Activated T-cell treated with anti-CD3 and anti-CD28 coated beads for 24 hours (primary cell): ENCODE data around the gene FHIT.

Experiments
- DNase-seq: peaks from one replicate; pipeline ENCODE4 v3.0.0-alpha.2; 2020; ENCODE audit warnings: low read depth

Gene FHIT

GRCh38 chr3:60760145-60760544 lies 491.1 kb downstream of the FHIT start:
- DNase-seq: no peak

GRCh38 chr3:60759439-60759838 lies 491.8 kb downstream of the FHIT start:
- DNase-seq: no peak

DNA sequence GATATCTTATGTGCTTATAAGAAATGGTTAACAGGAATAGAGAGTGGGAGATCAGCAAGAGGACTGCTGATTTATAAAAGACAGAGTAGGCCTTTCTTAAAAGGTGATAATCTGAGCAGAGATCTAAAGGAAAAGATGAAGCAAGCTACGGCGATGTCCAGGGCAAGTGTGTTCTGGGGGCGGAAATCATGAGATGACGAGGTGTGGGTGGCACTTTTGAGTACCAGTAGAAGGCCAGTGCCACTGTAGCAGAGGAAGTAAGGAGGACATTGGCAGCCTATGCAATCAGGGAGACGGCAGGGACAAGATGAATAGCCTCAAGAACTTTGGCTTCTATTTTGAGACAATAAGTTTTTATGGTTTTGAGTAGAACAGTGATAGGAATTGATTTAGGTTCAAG lies 492.4 kb downstream of the FHIT start:
- DNase-seq: no peak

GRCh38 chr3:60758171-60758570 lies 493.1 kb downstream of the FHIT start:
- no peak for DNase-seq

DNA sequence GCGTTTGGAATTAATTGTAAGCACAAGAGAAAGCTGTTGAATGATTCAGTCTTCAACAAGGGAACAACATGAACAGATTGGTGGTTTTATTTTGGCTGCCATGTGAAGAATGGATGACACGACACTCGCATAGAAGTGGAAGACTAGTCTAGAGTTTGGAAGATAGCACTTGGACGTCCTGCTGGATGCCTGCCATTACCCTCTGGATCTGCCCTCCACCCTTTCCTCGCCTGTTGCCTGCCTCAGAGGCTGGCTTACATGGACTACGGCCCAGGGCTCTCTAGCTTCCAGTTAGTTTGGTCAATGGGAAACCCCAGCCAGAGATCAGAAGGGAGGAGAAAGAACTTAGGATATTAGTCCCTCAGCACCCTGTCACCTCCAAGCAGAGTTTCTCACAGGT lies 493.5 kb downstream of the FHIT start:
- DNase-seq: no peak

- DNase-seq: no peak
Observed at GRCh38 chr3:60756241-60757030, 494.8 kb downstream of the FHIT start.

DNA sequence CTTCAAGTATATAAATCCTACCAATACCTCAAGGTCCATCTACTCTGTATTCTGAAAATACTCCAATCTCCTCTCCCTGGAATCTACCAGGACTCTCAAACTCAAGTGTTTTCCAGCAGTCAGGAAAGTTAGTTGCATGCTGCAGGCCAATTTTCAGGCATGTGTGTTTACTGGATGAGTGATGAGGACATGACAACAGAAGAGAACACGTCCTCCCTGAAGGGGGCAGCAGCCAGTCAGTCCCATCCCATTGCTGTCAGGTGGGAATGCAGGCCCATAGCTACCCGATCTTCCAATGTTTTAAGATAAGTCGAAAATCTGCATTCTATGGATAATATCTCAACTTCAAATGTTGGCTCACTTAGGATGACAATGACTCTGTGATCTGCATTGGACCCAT lies 496.2 kb downstream of the FHIT start:
- no peak for DNase-seq

- no peak for DNase-seq
Observed at GRCh38 chr3:60754617-60755016, 496.6 kb downstream of the FHIT start.

DNA sequence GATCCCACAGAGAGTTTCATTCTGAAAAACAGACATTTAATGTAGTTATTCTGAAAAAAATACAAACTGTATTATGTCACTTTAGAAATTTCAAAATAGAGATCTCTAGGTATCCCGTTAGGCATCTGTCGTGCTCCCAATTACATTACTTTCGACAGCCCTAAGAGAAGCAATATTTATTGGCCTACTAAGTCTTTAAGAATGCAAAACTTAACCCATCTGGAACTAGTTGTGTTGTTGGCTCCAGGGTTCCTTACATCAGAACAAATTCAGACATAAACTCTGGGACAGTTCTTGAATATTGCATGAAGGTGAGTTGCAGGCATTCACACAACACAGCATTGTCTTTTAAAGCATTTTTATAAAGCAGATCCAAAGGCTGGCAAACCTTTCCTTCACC lies 498.4 kb downstream of the FHIT start:
- DNase-seq: no peak

DNA sequence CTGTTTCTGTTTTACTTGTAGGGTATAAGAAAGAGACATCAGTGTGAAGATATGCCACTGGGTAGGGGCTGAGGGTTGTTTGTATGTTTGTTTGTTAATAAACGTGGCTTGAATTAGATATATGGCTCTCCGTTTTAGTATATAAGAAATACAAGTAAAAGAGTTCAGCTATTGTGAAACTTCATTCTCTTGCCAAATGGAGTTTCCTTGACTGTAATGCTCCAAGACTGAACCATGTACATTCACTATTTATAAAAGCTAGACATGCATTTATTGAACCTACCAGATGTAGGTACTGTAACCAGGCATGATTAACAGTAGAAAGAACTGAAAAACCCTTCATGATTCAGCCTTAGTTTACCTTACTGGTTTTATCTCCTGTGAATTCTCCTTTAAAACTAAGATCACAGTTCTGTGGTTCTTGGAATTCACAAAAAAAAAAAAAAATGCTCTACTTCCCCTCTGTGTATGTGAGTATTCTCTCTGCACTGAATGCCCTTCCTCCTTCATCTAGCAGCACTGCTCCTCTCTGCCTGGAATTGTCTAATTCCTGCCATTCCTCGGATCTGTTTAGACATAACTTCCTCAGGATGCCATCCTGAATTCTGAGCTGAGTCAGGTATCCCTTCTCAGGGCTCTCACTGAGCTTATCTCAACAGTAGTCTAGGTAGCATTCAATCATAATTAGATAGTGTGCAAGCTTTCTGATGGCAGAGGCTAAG lies 504.4 kb downstream of the FHIT start:
- no peak for DNase-seq

DNA sequence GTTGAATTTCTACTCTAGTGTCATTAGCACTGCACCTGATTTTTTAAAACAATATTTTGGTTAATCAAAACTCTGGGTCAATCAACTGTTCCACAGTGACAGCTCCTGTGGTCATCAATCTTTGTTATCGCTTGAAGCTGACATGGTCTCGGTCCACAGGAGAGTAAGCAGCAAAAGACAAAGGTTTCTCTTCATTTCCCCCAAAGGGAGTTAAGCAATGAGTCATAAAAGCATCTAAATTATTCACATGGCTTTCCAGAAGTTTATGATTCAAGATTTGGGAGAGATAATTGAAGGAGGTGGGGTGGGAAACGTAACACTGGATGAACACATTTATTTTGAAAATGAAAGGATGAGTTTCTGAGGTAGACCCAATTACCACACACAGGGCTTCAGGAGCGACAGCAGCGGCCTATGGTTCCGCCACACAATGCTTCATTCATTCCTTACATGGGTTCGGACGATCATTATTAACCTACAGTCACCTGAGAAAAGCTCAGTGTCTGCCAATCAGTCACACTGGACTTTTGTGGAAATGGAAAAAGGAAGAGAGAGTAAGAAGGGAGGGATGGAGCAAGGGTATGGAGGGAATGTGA lies 505.1 kb downstream of the FHIT start:
- no peak for DNase-seq

DNA sequence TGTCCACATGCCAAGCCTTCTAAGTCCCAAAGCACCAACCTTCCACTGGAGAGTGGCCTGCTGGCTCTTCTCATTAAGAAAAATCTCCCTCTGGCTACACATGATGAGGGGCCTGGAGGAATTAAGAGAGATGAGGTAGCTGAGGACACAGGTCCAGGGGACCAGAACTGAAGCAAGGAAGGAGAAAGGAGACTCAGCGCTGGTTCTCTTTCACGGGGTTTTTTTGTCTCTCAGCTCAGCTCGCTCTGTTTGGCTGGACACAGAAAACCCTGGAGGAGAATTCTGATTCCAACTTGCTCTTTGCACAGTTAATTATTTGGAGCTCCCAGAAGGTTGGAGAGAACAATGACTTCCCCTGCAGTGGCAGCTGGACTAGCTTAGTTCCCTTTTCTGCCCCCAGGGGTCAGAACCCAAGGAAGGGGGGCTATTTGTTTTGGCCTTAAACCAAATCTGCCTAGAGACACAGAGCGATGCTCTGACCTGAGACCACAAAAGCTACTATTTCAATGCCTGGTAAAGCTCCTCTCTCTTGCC lies 507.6 kb downstream of the FHIT start:
- DNase-seq: no peak

DNA sequence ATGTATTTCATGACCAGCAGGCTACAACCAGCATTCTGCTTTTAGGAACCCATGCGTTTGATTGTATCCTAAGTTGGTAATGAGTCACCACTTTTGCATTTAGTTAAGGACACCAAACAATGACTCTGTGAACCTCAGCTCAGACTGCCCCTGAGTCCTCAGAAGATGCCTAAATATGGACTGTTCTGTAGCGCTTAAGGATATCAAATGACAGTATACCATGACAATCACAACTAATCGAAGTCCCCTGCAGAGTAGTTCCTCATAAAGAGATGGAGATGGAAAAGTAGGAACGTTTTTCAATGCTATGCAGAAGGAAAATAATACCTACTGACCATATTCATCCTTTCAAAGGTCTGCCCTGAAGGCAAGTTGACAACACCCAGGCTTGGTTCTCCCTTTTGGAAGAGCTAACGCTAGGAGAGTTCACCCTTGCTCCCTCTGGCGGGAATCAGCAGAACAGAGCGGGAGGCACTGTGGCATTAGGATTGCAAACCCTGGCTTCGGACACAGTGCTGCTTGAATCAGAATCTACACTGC lies 508.6 kb downstream of the FHIT start:
- DNase-seq: no peak

- no peak for DNase-seq
Observed at GRCh38 chr3:60737633-60738399, 513.4 kb downstream of the FHIT start.

GRCh38 chr3:60730371-60730770 lies 520.9 kb downstream of the FHIT start:
- no peak for DNase-seq

- no peak for DNase-seq
Observed at GRCh38 chr3:60729056-60729455, 522.2 kb downstream of the FHIT start.

DNA sequence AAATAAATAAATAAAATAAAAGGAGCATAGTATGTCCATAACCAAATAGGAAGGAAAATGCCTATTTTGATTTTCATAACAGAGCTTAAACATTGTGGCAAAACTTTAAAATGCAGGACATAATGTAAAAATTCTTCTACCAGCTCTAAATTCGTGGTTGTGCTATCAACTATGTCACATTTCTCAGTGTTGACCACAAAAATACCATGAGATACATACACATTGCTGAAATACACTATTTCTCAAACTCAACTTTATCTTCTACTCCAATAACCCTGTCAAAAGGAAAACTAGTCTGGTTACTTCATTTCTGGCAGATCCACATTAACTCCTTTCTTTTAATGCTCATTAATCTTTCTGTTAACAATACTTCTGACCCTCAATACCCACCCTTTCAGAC lies 523.2 kb downstream of the FHIT start:
- DNase-seq: no peak

DNA sequence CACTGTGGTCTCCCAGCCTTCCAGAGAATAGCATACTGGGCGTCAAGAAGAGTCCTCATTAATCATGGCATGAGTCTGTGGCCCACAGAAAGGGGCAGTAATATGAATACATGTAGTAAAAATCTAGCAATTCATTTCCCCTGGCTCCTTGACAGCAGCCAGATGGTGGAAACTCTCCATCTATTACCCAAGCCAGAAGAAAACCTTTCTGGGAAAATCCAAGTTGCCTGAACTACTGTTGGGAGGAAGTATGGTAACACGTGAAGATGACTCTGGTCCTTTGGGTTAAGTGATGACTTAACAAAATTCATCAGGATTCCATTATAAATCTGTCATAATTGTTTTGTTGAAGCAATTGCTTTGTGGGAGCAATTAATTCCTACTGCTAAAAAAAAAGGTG lies 530.5 kb downstream of the FHIT start:
- no peak for DNase-seq

DNA sequence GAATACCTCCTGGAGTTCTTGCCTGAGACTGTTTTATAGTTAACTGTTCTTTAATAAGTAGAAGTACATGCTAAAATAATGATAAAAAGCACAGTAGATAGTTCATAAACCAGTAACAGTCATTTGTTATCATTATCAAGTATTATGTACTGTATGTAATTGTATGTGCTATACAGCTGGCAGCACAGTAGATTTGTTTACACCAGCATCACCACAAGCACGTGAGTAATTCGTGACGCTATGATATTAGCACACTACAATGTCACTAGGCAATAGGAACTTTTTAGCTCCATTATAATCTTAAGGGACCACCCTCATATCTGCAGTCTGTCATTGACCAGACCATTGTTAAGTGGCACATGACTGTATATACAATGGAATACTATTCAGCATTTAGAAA lies 534.7 kb downstream of the FHIT start:
- no peak for DNase-seq

GRCh38 chr3:60708191-60708975 lies 542.9 kb downstream of the FHIT start:
- no peak for DNase-seq

DNA sequence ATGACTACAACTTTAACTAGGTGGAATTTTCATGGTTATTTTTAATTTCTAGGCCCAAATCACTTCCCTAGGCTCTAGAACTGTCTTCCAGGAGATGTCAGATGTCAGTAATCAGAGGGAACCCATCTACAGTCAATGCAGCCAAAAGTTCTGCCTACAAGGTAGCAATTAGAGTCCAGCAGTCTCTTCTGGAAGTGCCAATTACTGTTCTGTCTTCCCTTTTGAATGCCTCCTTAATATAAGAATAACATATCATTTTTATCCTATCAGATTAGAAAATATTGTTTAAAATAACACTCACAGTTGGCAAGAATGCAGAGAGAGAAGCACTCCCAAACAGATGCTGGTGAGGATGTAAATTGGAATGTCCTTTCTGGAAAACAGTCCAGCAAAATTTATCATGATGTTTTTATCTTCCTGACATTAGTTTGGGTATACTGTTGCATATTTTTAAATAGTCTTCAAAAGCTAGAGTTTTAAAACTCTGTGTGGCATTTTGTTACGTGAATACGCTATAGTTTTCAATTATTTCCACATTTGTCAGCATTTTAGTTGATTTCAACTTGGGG lies 543.7 kb downstream of the FHIT start:
- DNase-seq: no peak
